ENCODE measurements around the gene PLXNA2.
A peak's percentile ranks its signal among the peaks of the same experiment; 100 is the strongest.

Gene PLXNA2

GRCh38 chr1:208178091-208178529 lies 66.1 kb downstream of the PLXNA2 start:
- no peak for DNase-seq

GRCh38 chr1:208177656-208178055 lies 66.5 kb downstream of the PLXNA2 start:
- no peak for DNase-seq

- no peak for DNase-seq
These were observed 67.5 kb downstream of the PLXNA2 start for GRCh38 chr1:208176649-208177048.

- no peak for DNase-seq
These were observed 68.7 kb downstream of the PLXNA2 start for GRCh38 chr1:208175508-208175895.

DNA sequence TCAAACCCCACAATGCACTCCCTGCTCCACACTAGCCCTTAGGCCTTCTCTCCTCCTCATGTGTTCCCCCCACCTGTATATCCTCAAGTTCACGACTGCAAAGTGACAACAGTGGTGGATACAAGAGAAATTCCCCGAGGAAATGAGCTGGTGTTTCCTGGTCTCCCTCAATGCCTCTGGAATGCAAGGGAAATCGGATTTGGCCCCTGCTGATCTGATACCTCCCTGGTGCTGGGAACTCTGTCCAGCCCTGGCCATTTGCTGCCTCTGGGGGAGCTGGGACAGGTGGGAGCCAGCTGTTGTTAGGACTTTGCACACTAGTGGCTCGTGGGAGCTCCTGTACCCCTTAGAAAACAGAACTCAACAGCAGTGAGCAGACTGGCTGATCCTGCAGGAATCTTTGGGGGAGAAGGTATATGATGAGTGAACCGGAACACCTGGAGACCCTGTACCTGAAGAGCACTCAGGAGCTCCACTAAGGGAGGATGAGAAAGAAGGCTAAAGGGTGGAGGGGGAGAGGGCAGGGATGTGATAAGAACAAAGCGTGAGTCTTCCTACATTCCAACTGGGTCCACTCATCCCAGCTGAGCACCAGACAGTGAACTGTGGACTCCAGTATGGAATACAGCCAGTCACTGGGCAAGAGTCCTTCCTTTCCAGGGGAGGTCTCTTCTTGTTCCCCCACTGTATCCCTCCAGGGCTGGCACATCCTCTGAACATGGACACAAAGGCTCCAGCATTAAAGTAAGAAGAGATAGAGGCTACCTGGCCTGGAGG lies 69.3 kb downstream of the PLXNA2 start:
- no peak for DNase-seq

DNA sequence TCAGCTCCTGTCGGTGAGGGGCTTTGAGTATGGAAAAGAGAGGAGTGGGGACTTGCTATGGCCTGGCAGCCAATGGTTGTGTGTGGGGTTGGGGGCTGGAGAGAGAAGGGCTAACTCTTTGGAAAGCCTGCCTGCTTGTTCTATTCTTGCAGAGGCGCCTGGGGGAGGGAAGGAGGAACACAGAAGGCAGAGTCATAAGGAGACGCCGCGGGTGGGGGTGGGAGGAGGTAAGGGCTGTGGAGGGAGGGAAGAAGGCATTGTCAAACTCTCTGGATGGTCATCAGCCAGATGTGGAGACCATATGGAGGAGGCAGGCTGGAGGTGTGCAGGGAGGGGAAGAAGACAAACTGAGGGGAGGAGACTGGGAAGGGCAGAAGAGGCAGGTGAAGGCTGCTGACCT lies 70.0 kb downstream of the PLXNA2 start:
- no peak for DNase-seq

GRCh38 chr1:208173749-208174148 lies 70.4 kb downstream of the PLXNA2 start:
- no peak for DNase-seq

- no peak for DNase-seq
These were observed 71.6 kb downstream of the PLXNA2 start for GRCh38 chr1:208172423-208173145.

GRCh38 chr1:208171616-208172422 lies 72.4 kb downstream of the PLXNA2 start:
- DNase-seq: no peak

- DNase-seq: peak; percentile 85
These were observed 73.9 kb downstream of the PLXNA2 start for GRCh38 chr1:208170252-208170651.

DNA sequence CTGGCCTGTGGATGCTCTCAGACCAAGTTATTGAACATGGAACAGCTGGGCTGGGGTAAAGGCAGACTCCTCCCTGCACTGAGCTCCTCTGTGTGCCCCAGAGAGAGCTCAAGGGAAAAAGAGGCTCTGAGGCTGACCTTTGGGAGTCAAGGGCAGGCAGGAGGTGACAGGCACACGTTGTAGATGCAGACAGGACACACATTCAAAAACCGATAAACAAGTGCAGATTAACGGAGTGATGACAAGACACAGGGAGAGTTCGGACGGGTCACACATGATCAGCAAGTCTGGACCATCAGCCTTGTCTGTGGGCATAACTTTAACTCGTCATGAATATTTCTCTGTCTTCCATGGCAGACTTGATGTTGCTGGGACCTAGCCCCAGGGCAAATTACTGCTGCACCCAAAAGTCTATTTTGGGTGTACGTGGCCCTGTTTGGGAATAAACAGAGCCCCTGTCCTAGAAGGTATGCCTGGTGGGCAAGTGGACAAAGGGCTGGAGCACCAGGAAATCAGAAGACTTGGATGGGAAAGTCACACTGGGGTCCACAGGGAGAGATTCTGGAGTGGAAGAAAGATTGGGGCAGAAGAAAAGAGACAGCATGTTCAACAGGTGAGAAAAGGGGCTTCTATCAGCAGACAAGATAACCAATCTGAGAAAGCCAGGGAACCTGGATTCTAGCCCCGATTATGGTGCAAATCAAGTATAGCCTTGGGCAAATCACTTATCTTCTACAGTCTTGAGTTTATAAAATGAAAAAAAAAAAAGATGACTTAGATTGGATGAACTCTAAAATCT lies 74.9 kb downstream of the PLXNA2 start:
- DNase-seq: no peak

GRCh38 chr1:208167261-208167869 lies 76.8 kb downstream of the PLXNA2 start:
- DNase-seq: no peak

DNA sequence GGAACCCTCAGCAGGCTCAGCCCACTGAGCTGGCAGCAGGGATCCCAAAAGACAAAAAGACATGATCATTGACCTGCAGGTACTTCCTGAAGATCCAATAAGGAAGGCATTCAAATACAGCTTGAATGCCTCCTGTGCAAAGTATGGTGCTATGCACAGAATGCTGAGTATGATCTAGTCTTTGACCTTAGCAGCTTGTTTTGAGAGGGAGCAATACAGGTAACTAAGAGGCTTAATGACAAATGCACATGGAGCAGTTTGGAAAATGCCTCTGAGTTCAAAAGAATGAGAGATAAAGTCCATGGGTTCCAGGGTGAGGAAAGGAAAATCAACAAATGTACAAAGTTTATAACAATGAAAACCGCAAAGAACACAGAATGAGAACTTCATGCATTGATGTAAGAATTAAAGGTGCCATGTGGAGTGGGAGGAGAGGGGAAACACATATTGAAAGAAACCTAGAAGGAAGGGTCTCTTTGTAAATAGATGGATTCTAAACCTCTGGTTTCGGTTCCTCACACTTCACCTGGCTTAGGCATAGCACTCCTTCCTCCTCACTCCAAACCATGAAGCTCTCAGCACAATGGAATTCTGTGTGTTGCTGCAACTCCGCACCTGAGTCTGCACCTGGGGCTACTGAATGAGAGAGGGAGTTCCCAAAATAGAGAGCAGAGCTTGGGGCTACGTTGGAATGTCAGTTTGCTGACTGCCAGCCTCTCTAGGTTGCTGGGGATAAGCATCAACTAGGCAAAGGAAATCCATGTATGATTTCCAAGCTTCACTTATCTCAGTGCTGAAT lies 77.6 kb downstream of the PLXNA2 start:
- no peak for DNase-seq

DNA sequence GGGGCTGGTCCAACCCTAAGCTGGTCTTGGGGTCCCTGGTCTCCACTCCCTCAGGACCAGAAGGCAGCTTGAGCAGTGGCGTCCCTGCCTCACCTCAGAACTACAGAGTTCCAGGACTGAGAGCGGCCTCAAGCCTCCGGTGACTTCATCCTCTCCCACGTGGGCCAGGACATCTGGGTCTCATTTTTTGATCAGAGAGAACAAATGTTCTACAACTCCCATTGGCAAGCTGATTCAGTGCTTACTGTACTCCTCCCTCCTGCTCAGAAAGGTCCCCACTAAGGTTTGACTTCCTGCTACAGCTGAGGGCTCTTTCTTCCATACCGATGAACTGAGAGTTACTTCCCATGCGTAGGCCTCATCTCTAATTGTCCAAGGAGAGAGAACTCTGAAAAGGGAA lies 78.5 kb downstream of the PLXNA2 start:
- no peak for DNase-seq

- no peak for DNase-seq
These were observed 79.6 kb downstream of the PLXNA2 start for GRCh38 chr1:208164609-208165008.

GRCh38 chr1:208163539-208163938 lies 80.6 kb downstream of the PLXNA2 start:
- DNase-seq: no peak

DNA sequence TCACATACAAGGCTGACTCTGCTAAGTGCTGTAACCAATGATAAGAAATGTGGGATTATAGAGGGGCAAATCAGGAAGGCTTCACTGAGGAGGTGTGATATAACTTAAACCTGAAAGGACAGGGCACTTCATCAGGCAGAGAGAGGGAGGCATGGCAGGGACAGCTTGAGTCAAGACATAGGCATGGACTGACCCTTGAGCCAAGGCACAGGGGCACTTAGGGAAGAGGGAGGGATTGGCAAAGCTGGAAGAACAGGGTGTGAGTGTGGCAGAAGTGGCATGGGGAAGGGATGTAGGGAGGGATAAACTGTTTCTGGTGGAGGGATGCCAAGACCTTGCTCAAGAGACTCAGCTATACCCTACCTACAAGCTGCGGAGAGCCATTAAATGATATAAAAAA lies 81.3 kb downstream of the PLXNA2 start:
- DNase-seq: no peak

- peak; percentile 94 for DNase-seq
These were observed 82.4 kb downstream of the PLXNA2 start for GRCh38 chr1:208161656-208162375.

- DNase-seq: no peak
These were observed 83.2 kb downstream of the PLXNA2 start for GRCh38 chr1:208161005-208161404.

DNA sequence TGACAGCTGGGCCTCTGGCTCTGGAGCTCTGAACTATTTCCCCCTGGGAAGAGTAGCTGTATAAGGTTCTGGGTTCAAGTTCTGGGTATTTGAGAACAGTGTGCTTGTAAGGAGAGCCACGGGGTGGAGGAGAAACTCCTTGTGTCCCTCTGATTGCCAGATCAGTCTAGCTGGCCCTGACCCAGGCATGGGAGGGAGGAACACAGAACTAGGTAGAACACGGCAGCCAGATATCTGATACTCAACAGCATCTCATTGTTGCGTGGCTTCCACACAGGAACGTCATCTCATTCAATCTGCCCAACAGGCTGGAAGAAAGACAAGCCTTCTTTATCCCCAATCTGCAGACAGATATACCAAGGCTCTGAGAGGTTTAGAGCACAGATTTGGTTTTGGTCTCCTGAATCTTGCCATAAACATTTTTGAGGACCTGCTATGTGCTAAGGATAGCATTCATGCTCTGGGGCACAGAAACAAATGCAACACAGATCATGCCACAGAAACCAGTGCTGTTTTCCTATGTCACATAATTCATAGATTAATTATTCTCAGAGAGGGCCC lies 83.8 kb downstream of the PLXNA2 start:
- no peak for DNase-seq

All from NCI-H446 treated with DMSO at 0.1 percent for 48 hours (cell line).